ENCODE data around the gene LRRIQ4. TPM values are rescaled to one million over a fixed set of nuclear protein-coding genes. Genes with fewer than 3 reads are reported as not detected.

Gene LRRIQ4
- total RNA-seq, 1 donor from 2014 or later: 0.21 TPM

DNA sequence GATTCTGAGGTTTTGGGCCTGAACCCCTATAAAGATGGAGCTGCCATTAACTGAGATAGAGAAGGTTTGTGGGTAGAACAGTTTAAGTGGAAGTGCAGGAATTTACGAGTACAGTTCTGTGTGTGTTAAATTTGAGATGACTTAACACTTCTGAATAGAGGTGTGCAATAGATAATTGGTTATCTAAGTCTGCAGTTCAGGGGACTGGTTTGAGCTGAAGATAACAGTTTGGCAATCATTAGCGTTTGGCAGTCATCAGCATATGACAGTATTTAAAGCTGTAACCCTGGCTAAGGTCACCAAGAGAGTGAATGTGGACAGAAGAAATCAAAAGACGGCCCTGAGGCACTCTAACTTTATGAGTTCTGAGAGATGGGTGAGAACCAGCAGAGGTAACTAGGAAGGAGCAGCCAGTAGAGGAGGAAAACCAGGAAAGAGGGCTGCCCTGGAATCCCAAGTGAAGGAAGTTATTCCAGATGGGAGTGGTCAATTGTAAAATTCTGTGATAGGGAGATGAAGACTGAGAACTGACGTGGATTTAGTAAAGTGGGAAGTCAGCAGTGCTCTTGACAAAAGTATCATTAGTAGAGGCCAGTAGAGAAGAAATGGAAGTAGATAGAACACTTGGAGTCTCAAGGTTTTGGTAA is 31.3 kb upstream of the LRRIQ4 start:
- Mint-ChIP-seq H3K4me3 (peak overlapping the region; percentile 33), H3K36me3 (ENCODE audit: low read depth) (peaks cover 64% of the 10 kb centered on the region), H3K4me1 (peaks cover 37% of the 10 kb centered on the region), H3K9me3 (no peaks in the 10 kb centered on the region), H3K27ac (peak overlapping the region; percentile 48), H3K27me3 (no peaks in the 10 kb centered on the region)
- no peak for DNase-seq
- intact Hi-C loops (cut with micrococcal nuclease): no loop called here

DNA sequence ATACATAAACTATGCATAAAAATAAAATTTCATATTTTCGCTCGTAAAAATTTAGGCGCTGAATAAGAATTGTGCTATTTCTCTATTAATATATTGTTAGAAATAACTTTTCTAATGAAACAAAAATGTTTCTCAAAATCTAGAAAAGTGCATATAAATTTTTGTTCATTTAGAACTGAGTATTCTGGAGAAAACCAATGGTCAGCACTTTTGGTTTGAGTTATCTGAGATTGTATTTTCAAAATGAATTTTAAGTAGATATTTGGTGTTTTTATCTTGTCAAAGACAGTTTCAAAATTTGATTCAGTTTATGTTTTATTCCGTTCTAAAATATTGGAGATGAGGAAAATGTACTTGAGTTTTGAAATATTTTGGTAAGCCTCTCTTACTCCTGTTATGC is 25.6 kb upstream of the LRRIQ4 start:
- intact Hi-C loops (cut with micrococcal nuclease): no loop called here
- DNase-seq: no peak
- Mint-ChIP-seq H3K4me3 (no peak overlapping the region), H3K36me3 (ENCODE audit: low read depth) (peaks cover 43% of the 10 kb centered on the region), H3K4me1 (peaks cover 7% of the 10 kb centered on the region), H3K27me3 (no peaks in the 10 kb centered on the region), H3K9me3 (no peaks in the 10 kb centered on the region), H3K27ac (no peak overlapping the region)

DNA sequence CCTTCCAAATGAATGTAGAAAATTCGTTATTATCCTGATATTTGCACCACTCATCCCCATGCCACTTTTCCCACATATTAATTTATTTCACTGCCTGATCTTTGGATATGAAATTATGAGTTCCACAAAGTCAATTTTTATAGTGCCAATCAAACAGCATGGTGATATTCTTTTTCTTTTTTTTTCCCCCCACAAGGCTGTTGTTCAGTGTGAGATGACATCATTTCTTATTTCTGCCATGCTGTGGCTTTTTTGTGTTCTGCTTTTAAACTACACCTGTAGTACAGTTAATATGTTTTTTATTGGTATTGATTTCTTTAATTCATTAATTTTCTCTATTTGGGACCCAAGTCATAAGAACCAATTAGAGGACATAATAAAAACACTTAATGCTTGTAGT is 24.9 kb upstream of the LRRIQ4 start:
- no peak for DNase-seq
- Mint-ChIP-seq H3K4me3 (no peak overlapping the region), H3K4me1 (peaks cover 5% of the 10 kb centered on the region), H3K36me3 (ENCODE audit: low read depth) (peaks cover 42% of the 10 kb centered on the region), H3K9me3 (no peaks in the 10 kb centered on the region), H3K27me3 (no peaks in the 10 kb centered on the region), H3K27ac (no peak overlapping the region)
- intact Hi-C loops (cut with micrococcal nuclease): no loop called here

DNA sequence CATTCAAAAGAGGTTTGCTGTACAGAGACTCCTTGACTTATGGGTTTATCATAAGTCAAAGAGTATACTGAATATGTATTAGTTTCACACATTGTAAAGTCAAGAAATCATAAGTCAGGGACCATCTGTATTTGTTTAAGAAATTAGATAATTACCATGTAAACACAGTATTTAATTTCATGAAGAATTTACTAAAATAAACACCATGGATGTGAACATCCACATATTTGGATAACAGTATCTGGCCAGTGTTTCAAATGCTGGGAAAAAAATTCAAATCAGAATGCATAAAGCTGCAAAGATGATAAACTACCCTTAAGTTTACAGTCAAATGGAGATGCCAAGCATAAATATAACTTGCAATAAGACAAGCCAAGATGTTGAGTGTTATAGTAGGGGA is 22.5 kb upstream of the LRRIQ4 start:
- no peak for DNase-seq
- intact Hi-C loops (cut with micrococcal nuclease): no loop called here
- no peak overlapping the region for H3K27ac Mint-ChIP-seq

DNA sequence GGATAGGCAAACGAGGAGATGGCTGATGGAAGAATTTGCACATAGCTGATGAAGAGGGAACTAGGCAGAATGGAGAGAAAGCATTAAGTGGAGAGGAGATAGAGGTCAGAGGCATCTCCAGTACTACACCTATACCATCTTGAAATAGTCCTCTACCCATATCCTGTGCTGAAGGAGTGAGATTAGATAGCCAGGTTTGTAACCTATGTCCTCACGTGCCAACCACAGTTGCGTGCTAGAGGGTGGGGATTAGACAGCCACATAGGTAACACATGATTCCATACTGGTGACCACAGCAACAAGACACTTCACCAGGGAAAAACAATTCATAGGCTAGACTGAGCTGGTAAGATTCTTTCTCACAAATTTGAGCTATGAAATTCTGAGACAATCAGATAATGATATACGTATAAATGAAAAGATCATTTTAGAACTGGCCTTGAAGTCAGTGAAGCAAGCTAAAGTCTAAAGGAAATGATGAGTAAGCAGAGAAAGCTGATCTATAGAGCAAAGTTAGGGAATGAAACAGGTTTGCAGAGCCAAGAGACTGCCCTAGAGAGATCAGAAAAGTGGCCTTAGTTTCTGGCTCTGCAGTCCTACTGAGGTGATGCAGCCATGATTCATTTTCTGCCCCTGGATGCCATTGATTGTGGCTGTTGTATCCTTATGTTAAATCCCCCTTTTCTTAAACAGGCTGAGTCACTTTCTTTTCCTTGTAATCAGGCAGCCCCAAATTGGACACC is 21.8 kb upstream of the LRRIQ4 start:
- no peak for DNase-seq
- Mint-ChIP-seq H3K27ac (no peak overlapping the region), H3K9me3 (no peaks in the 10 kb centered on the region), H3K36me3 (ENCODE audit: low read depth) (peaks cover 36% of the 10 kb centered on the region), H3K27me3 (no peaks in the 10 kb centered on the region), H3K4me3 (no peak overlapping the region), H3K4me1 (peaks cover 5% of the 10 kb centered on the region)
- intact Hi-C loops (cut with micrococcal nuclease): loop anchor here (1.0 kb wide), 1 partner anchor 17 kb away; no protein-coding TSS in a partner anchor

More for the DNA sequence above, 22.5 kb upstream of the LRRIQ4 start:
- Mint-ChIP-seq H3K36me3 (ENCODE audit: low read depth) (peaks cover 41% of the 10 kb centered on the region), H3K4me3 (no peak overlapping the region), H3K9me3 (no peaks in the 10 kb centered on the region), H3K4me1 (peaks cover 5% of the 10 kb centered on the region), H3K27me3 (no peaks in the 10 kb centered on the region)

DNA sequence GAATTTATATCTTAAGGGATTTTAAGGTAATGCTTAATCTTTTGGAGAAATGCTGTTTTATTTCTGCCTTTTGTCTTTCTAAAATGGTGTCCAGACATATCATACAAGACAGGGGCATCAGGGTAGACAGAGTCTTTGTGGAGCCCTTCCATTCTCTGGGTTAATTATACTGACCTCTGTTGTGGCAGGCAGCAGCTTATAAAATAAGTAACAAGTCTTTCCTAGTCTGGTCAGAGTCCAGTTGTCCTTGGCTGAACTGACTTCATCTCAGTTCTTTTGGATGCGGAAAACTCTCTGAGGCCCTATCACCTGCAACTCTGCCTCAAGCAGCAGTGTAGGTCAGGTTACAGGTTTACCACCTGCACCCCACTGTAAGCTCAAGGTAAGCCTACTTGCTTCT is 20.3 kb upstream of the LRRIQ4 start:
- Mint-ChIP-seq H3K4me3 (no peak overlapping the region), H3K4me1 (peaks cover 6% of the 10 kb centered on the region), H3K27ac (no peak overlapping the region), H3K27me3 (no peaks in the 10 kb centered on the region), H3K9me3 (no peaks in the 10 kb centered on the region), H3K36me3 (ENCODE audit: low read depth) (peaks cover 27% of the 10 kb centered on the region)
- intact Hi-C loops (cut with micrococcal nuclease): no loop called here
- no peak for DNase-seq

DNA sequence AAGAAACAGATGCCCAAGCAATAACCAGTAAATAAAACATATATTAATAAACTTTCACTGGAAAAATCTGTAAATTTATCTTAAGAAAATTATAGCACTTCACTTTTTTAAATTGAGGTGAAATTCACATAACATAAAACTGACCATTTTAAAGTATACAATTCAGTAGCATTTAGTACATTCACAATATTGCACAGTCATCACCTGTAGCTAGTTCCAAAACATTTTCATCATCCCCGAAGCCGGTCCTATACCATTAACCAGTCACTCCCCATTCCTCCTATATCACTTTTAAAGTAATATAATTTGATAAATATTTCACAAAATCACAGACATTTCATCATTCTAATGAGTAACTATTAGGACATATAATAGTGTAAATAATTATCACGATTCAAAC is 8.0 kb upstream of the LRRIQ4 start:
- no peaks in the 10 kb centered on the region for H3K9me3 Mint-ChIP-seq
- H3K36me3 Mint-ChIP-seq (ENCODE audit: low read depth): peaks cover 17% of the 10 kb centered on the region
- intact Hi-C loops (cut with micrococcal nuclease): no loop called here
- no peak overlapping the region for H3K27ac Mint-ChIP-seq
- H3K27me3 Mint-ChIP-seq: no peaks in the 10 kb centered on the region
- H3K4me3 Mint-ChIP-seq: no peak overlapping the region
- no peak for DNase-seq
- H3K4me1 Mint-ChIP-seq: peaks cover 15% of the 10 kb centered on the region

DNA sequence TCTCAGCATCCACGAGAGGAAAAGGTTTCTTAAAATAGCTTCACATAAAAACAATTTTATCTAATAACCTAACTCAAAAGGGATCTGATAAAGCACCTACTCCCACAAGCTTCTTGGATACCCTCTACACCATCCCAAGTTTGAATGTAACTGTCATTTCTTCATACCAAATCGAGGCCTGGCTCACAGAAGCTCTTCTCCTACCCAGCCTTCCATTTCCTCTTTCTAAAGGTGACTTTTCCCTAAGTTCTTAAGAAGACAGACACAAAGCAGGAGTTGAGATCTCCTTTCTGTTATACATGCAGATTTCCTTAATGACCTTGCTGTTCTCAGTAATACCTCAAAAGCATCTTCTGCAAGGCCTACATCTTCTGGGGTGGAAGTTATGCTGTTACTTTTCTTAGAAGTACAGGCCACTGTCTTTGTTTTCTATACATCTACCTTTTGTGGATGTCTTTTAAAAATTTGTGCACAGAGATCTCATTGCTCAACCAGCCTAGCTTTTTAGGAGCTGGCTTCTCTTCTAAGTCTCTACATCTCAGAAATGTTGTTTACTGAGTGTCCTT is 3.4 kb upstream of the LRRIQ4 start:
- H3K4me3 Mint-ChIP-seq: peak overlapping the region; percentile 43
- H3K36me3 Mint-ChIP-seq (ENCODE audit: low read depth): peaks cover 5% of the 10 kb centered on the region
- peak overlapping the region; percentile 77 for H3K27ac Mint-ChIP-seq
- intact Hi-C loops (cut with micrococcal nuclease): no loop called here
- DNase-seq: peak; percentile 60
- H3K27me3 Mint-ChIP-seq: no peaks in the 10 kb centered on the region
- H3K4me1 Mint-ChIP-seq: peaks cover 38% of the 10 kb centered on the region
- no peaks in the 10 kb centered on the region for H3K9me3 Mint-ChIP-seq

DNA sequence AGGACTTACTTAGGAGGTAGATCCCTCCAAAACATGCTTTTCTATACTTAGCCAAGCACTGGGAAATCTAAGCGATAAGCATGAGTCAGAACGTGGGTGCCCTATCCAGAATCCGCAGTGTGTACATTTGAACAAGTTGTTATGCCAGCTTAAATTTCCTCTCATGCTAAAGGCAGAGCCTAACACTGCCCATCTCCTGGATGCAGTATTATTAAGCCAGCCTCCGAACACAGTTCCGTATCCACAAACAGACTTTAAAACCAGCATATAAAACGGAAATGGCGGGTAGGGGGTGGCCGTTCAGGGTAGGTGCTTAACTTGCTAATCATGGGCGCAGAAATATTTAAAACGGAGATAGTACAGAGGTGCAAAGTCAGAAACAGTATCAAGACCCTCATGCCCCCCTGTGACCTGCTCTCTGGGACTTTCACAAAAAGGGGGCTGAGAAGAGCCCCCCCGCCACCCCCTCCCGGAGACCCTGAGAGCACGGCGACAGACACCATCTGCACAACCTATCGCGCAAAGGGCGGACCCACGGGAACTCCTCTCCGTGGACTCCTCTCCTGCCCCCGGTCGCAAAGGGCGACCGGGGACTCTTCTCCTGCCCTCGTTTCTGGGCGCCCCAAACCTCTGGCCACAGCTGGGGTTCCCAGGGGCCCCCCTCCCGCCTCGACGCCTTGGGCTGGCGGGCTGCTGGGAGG is 889 bp upstream of the LRRIQ4 start:
- peak; percentile 76 for DNase-seq
- peaks cover 8% of the 10 kb centered on the region for H3K27me3 Mint-ChIP-seq
- H3K27ac Mint-ChIP-seq: peak overlapping the region; percentile 91
- peaks cover 7% of the 10 kb centered on the region for H3K9me3 Mint-ChIP-seq
- intact Hi-C loops (cut with micrococcal nuclease): loop anchor here (1.0 to 5.0 kb wide), 3 partner anchors 38 to 546 kb away; partner anchors contain the start of genes MYNN, SKIL and TERC
- peaks cover 40% of the 10 kb centered on the region for H3K4me1 Mint-ChIP-seq
- H3K36me3 Mint-ChIP-seq (ENCODE audit: low read depth): peaks cover 12% of the 10 kb centered on the region
- H3K4me3 Mint-ChIP-seq: peak overlapping the region; percentile 92

DNA sequence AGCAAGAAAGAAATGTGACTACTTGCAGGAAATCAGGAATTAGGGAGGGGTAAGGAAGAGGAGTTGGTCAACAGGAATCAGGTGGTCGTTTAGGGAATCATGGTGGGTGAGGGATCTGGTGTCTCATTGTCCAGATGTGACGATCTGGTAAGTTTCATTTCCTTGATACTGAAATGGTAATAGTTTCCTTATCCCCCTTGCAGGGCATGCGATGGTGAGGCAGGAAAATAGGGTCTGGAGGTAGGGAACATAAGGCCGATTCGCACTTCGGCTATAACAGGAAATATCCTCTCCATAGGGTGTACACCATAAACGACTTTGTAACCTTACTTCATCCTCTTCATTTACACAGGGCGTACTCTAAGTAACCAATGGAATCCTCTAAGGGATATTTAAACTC is 608 bp downstream of the LRRIQ4 start:
- Mint-ChIP-seq H3K4me1 (peaks cover 37% of the 10 kb centered on the region), H3K9me3 (peaks cover 7% of the 10 kb centered on the region), H3K4me3 (peak overlapping the region; percentile 92), H3K27ac (peak overlapping the region; percentile 91), H3K27me3 (peaks cover 20% of the 10 kb centered on the region), H3K36me3 (ENCODE audit: low read depth) (peaks cover 8% of the 10 kb centered on the region)
- intact Hi-C loops (cut with micrococcal nuclease): loop anchor here (1.0 to 5.0 kb wide), 3 partner anchors 48 to 544 kb away; partner anchors contain the start of genes SKIL and TERC
- DNase-seq: peak; percentile 59

DNA sequence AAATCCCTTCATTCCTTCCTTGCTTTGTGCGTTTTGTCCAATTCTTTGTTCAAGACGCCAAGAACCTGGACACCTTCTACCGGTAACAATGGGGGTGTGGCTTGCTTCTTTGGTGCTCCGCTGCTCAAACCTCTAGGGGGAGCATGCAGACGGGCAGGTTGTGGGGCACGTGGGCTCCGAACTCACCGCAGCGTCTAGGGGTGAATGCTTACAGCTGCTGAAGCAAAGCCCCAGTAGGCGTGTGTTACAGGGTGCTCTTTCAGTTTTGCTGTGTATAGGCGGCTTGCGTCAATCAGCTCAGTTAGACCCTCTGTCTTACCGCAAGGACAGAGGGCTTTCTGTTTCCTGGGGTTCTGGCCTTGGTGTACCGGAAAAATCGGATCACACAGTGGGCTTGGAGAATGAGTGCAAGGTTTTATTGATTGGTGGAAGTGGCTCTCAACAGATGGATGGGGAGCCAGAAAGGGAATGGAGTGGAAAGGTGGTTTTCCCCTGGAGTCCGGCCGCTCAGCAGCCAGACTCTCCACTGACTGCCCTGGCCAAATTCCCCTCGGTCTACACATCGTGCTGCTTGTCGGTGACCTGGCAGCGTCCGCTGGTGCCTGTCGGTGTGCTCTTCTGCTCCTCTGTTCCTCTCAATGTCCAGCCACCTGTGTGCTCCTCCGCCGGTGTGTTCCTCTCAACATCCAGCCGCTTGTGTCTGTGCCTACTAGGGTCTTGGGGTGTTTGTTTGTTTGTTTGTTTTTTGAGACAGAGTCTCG is 1.3 kb downstream of the LRRIQ4 start:
- H3K27me3 Mint-ChIP-seq: peaks cover 25% of the 10 kb centered on the region
- H3K9me3 Mint-ChIP-seq: peaks cover 7% of the 10 kb centered on the region
- peak; percentile 93 for DNase-seq
- peak overlapping the region; percentile 91 for H3K27ac Mint-ChIP-seq
- peaks cover 32% of the 10 kb centered on the region for H3K4me1 Mint-ChIP-seq
- H3K4me3 Mint-ChIP-seq: peak overlapping the region; percentile 92
- H3K36me3 Mint-ChIP-seq (ENCODE audit: low read depth): peaks cover 7% of the 10 kb centered on the region
- intact Hi-C loops (cut with micrococcal nuclease): loop anchor here (1.0 to 5.0 kb wide), 3 partner anchors 49 to 543 kb away; partner anchors contain the start of genes SKIL and TERC

DNA sequence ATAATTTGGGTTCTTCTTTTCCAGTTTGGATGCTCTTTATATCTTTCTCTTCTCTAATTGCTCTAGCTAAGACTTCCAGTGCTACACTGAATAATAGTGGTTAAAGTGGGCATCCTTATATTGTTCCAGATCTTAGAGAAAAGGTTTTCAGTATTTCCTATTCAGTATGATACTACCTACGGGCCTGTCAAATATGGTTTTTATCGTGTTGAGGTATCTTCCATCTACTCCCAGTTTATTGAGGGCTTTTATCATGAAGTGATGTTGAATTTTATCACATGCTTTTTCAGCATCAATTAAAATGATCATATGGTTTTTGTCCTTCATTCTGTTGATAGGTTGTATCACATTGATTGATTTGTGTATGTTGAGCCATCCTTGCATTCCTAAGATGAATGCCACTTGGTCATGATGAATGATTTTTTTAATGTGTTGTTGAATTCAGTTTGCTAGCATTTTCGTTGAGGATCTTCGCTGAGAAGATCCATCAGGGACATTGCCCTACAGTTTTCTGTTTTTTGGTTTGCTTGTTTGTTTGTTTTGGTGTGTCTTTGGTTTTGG is 3.0 kb downstream of the LRRIQ4 start:
- H3K9me3 Mint-ChIP-seq: peaks cover 7% of the 10 kb centered on the region
- H3K27ac Mint-ChIP-seq: no peak overlapping the region
- DNase-seq: no peak
- H3K36me3 Mint-ChIP-seq (ENCODE audit: low read depth): peaks cover 7% of the 10 kb centered on the region
- H3K4me1 Mint-ChIP-seq: peaks cover 24% of the 10 kb centered on the region
- intact Hi-C loops (cut with micrococcal nuclease): no loop called here
- peaks cover 37% of the 10 kb centered on the region for H3K27me3 Mint-ChIP-seq
- no peak overlapping the region for H3K4me3 Mint-ChIP-seq

DNA sequence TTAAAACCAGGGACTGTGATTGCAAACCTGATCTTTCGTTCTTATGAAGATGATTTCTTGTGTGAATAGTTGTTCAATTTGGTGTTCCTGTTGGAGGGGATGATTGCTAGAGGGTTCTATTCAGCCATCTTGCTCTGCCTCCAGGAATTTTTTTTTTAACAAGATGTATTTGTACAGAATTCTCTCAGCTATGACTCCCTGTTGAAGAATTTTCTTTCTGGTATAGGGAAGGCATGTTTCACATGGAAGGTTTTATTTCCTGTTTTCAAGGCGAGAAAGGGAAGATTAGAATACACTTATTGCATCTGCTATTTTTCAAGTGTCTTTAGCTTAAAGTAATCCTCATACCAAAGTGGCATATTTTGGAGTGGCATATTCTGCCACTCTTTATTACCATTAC is 5.6 kb downstream of the LRRIQ4 start:
- Mint-ChIP-seq H3K27me3 (peaks cover 45% of the 10 kb centered on the region), H3K4me1 (peaks cover 11% of the 10 kb centered on the region), H3K27ac (no peak overlapping the region), H3K4me3 (no peak overlapping the region), H3K9me3 (peaks cover 7% of the 10 kb centered on the region), H3K36me3 (ENCODE audit: low read depth) (peaks cover 7% of the 10 kb centered on the region)
- intact Hi-C loops (cut with micrococcal nuclease): no loop called here
- no peak for DNase-seq

All from activated CD4-positive, alpha-beta T cell treated with anti-CD3 and anti-CD28 coated beads, Interleukin-2, amount 10 ng/mL, durations not matched to agents 24 days and 14 days (primary cell).